LNCaP clone FGC (cell line): ENCODE data around the gene C3orf20.
A peak's percentile ranks its signal among the peaks of the same experiment; 100 is the strongest.

Experiments used
- DNase-seq: peaks from one replicate; pipeline ENCODE4 v3.0.0-alpha.2; 2011; ENCODE audit warnings: low read depth
- H3K4me3 ChIP-seq: 2 replicates; pipeline ENCODE4 v1.5.1; 2011; ENCODE audit warnings: mild to moderate bottlenecking, low read depth, low read length, control low read depth
- TF ChIP-seq, protein P1 (sequence below): IDR thresholded peaks from 2 replicates; pipeline ENCODE4 v1.5.1; 2012; ENCODE audit warnings: mild to moderate bottlenecking; ENCODE audit not compliant: control insufficient read depth, insufficient read depth; ENCODE audit errors: extremely low read depth

C3orf20 gene

DNA sequence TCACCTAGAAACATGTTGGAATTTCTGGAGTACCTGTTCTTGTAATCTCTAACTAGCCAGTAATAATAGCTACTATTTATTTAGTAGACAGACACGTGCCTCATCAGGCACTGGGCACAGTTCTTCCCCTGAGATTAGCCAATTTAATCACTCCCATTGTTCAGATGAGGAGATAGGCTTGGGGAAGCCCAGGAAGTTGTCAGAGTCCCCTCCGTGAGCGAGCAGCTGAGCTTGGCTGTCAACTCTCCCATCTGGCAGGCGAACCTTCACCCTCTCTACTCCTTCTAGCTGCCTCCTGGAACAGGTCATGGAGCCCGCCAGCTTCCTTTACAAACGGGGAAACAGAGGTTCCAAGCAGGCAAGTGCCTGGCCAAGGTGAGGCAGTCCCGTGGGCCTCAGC lies 112.7 kb downstream of the C3orf20 start:
- DNase-seq: no peak
- TF ChIP-seq, protein P1, sequence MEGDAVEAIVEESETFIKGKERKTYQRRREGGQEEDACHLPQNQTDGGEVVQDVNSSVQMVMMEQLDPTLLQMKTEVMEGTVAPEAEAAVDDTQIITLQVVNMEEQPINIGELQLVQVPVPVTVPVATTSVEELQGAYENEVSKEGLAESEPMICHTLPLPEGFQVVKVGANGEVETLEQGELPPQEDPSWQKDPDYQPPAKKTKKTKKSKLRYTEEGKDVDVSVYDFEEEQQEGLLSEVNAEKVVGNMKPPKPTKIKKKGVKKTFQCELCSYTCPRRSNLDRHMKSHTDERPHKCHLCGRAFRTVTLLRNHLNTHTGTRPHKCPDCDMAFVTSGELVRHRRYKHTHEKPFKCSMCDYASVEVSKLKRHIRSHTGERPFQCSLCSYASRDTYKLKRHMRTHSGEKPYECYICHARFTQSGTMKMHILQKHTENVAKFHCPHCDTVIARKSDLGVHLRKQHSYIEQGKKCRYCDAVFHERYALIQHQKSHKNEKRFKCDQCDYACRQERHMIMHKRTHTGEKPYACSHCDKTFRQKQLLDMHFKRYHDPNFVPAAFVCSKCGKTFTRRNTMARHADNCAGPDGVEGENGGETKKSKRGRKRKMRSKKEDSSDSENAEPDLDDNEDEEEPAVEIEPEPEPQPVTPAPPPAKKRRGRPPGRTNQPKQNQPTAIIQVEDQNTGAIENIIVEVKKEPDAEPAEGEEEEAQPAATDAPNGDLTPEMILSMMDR: no peak
- H3K4me3 ChIP-seq: no peak overlapping the region

DNA sequence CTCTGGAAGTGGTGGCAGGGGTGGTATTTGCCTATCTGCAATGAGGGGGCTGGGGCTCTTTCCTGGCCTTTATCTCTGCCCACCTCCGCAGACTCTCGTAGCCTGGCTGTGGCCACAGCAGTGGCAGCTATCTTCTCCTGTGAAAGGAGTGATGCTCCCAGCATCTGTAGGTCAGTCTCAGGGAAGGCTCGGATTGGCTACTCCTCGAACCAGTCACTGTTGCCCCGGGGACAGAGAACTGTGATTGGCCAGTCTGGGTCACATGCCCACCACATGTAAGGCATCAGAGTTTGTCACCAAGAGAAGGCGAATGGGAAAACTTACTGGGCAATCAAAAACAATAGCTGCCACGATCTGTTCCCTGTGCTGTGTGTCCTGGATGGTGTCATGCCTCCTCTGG lies 113.7 kb downstream of the C3orf20 start:
- TF ChIP-seq, protein P1: no peak
- no peak overlapping the region for H3K4me3 ChIP-seq
- DNase-seq: no peak

DNA sequence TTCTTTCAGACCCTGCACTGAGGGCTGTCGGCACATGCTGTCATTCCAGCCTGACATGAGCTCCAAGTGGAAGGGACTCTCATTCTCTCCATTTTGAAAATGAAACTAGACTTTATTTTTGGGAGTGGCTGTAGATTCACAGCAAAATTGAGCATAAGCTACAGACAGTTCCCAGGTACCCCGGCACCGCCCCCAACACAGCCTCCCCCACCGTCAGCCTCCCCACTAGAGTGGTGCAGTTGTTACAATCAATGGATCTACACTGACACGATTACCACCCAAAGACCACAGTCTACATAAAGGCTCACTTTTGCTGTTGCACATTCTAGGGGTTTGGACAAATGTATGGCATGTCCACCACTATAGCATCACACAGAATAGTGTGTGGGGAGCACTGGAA lies 114.3 kb downstream of the C3orf20 start:
- DNase-seq: no peak
- H3K4me3 ChIP-seq: no peak overlapping the region
- TF ChIP-seq, protein P1: no peak

DNA sequence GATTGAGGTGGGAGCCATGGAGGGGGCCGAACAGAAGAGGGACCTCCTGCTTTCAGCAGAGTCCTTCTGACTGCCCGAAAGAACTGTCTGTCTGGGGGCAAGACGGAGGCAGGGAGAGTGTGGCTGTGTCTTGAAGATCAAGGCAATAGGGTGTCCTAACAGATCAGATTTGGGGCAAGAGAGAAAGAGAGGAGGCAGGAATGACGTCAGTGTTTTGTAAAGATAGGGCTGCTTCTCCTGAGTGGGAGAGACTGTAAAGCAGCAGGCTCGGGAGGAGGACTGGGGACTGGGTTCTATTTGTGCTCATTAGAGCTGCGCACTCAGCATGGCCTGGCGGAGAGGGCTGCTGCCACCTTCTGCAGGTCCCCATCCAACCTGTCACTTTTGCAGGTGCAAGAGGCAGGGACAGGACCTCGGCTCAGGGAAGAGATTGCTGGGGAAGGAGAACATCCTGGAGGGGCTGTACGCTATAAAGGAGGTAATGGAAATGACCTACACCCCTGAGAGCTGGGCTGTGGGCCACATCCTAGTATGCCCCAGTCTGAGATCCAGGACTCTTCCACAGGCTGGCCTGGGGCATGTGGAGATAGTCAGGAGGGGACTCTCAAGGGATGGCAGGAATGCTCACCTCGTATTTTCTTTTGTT lies 114.8 kb downstream of the C3orf20 start:
- DNase-seq: no peak
- H3K4me3 ChIP-seq: no peak overlapping the region
- TF ChIP-seq, protein P1: no peak

DNA sequence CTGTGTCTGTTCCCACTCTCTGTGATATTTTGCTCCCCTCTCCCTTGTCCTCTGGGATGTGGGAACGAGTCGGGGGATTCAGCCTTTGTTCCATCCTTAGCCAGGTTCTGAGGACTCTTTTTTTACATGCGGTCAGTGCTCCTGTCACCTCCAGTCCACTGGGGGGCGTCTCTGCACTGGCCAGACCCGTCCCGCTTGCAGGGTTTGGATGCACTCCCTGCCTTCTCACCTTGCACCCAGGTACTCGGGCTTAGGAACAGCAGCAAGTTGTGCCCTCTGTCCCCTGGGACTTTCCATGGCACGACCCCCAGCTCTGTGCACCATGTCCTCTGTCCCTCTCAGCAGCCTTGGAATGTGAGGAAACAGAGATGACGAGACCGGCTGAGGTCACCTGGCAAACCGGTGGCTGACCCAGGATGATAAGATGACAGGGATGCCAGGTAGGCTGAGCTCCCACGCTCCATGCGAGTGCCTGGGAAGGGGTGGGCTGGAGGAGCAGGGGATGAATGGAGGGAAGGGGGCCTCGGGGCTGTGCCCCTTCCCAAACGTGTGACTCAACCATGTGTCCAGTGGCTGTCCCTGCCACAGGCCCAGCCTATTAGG lies 116.5 kb downstream of the C3orf20 start:
- DNase-seq: no peak
- no peak overlapping the region for H3K4me3 ChIP-seq
- TF ChIP-seq, protein P1: peak; percentile 95

DNA sequence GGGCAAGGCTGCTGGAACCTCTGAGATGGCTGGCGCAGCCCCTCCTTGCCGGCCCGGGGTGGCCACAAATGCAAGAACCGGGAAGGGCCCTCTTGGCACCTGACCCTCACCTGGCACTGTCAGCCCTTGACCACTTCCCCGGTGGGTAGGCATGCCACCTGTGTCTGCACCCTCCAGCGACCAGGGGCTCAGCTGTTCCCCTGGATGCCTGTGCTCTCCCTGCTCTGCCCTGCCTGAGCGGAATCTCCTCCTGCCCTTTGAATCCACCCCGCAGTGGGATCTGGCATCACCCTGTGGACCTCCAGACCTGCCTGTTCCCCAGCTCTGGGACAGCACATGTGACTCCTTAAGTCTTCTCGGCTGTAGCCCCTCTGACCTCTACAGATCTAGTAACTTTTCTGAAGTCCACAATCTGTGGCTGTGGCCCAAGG lies 117.8 kb downstream of the C3orf20 start:
- DNase-seq: no peak
- TF ChIP-seq, protein P1: no peak
- no peak overlapping the region for H3K4me3 ChIP-seq
